GM10847 (cell line): Measurements from ENCODE around the gene ABHD6.

Source experiments
- POLR2A ChIP-seq: IDR thresholded peaks from 2 replicates; pipeline ENCODE4 v1.6.1; 2011; ENCODE audit not compliant: insufficient read length; ENCODE audit errors: extremely low read depth

ABHD6 gene

GRCh38 chr3:58230876-58231552, 6.6 kb upstream of the ABHD6 start:
- TF ChIP-seq POLR2A: no peak

DNA sequence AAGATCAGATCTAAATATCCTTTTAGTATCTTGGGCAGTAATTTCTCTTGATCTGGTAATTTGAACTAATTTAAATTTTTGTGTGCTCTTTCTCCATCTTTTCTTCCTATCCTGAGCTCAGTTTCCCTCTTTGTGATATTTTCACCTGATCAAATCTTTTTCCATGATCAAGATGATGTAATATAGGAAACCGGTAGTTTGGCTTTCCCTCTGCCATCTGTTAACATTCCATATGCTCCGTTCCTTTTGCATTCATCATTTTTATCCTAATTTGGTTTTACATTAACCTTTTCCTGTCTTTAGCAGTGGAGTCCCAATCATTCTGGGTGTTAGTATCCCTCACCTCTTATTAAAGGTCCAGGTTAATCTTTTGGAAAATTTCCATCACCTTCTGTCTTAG, 5.9 kb upstream of the ABHD6 start:
- TF ChIP-seq POLR2A: no peak

- TF ChIP-seq POLR2A: no peak
These were observed 3.1 kb upstream of the ABHD6 start for GRCh38 chr3:58234516-58234931.

- no peak for TF ChIP-seq POLR2A
These were observed 1.6 kb upstream of the ABHD6 start for GRCh38 chr3:58235970-58236369.

DNA sequence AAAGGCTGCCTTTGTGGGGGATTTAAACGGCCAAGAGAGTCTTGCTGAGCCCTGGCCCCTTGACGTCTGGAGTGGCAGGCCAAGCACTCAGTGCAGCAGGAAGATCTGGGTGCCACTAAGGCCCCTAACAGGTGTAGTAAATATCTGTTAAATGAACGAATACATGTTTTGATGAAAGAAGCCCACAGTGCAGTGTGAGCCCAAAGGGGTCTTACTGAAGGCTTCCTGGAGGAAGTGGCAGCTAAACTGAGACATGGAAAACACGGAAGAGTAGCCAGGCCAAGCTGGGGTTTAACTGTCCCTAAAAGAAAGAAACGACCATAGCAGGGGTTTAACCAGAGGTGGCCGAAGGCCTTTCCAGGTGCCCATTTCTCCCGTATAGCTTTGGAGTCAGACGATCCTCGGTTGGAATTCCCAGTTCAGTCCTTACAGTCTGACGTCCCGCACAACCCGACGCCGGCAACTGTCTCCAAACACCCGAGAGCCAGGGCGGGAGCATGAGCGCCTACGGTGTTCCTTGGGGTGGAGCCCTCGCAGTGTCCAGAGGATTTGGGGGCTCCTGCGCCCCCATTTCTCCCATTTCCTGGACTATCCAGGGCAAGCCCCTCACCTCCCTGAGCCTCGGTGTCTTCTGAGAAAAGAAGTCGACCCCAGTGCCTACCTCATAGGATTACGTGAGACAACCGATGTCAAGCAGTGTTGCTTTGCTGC, 910 bp upstream of the ABHD6 start:
- TF ChIP-seq POLR2A: no peak

GRCh38 chr3:58237941-58238681, 519 bp downstream of the ABHD6 start:
- TF ChIP-seq POLR2A: no peak

- no peak for TF ChIP-seq POLR2A
These were observed 1.2 kb downstream of the ABHD6 start for GRCh38 chr3:58238830-58239229.

DNA sequence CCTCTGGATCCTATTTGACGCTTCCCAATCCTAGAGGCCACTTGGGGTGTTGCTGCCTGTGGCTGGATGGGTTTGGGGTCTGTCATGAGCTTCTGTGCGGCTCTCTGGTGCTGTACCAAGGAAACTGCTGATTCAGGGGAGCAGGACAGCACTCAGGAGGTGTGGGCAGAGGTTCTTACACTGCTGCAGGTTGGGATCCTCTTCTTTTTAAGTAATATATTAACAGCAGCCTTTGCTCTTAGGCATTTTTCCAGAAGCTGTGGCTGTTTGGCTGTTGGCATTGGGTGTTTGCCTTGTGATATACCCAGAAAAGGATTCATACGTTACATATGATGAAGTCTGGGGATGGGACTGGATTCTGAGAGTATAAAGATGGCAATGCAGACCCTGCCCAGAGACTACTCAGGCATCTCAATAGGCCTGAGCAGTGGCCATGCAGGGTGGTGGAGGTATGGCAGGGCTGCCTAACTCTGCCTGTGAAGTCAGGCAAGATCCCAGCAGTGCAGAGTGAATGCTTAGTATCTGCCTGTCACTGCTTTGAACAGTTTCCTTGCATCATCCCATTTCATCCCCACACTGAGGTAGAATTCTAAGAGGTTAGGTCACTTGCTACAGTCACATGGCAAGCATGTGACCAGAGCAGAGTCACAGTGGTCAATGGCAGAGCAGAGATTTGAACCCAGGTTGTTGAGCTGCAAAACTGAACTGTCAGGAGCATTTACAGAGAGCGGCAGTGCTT, 3.9 kb downstream of the ABHD6 start:
- no peak for TF ChIP-seq POLR2A

- TF ChIP-seq POLR2A: no peak
These were observed 4.7 kb downstream of the ABHD6 start for GRCh38 chr3:58242340-58242739.

DNA sequence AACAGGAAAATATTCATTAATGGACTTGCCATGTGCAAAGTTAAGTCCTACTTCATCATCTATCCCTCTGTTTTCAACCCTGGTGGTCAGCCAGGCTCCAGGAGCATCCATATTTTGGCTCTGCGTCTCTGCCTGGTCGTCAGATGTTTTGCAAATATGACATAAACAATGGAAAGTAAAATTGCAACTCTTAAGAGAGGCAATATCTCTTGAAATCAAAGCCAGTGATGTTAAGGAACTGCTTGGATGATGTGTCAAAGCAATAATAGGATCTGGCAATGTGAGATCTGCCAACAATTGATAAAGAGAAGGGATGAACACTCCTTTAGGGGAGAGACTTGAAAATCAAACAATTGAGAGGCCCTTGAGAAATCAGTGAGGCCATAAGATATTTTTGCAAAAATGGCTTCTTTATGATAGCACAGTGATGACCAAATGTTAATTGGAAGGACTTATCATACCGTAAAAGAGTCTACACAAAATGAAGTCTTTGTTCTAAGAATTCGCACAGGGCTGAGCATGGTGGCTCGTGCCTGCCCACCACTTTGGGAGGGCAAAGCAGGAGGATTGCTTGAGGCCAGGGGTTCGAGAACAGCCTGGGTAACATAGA, 6.5 kb downstream of the ABHD6 start:
- TF ChIP-seq POLR2A: no peak

GRCh38 chr3:58246148-58247047, 8.8 kb downstream of the ABHD6 start:
- TF ChIP-seq POLR2A: no peak

GRCh38 chr3:58249358-58250092, 11.9 kb downstream of the ABHD6 start:
- no peak for TF ChIP-seq POLR2A

DNA sequence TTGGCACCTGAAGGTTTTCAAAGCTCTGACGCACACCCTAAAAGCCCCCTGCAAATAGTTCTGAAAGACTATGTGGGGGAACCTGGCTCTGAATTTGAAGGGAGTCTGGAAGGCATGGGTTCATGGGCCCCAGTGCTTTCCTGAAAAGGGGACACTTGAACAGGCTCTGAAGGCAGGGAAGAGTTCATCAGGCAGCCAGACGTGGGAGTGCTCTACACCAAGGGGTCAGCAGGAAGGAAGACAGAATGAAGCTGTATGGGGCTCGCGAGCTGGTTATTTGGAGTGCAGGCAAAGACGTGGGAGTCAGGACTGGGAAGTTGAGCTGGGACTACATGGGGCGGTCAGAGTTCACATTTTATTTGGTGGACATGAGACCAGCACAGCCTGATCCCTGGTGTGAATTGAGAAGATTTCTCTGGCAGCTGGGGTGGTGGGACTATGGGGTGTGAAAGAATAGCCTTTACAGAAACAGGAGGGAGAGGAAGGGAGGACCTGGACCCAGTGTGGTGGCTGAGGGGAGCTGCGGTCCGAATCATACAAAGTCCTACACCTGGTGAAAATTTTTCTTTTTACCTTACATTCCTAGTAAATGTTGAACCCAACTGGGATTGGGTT, 12.6 kb downstream of the ABHD6 start:
- TF ChIP-seq POLR2A: no peak
